Measurements from ENCODE around the gene PRPF8.

The PRPF8 gene

GRCh38 chr17:1624650-1625049 is 60.0 kb downstream of the PRPF8 start:
- no peak for DNase-seq

- DNase-seq: no peak
Observed at GRCh38 chr17:1623057-1623630, 61.5 kb downstream of the PRPF8 start.

- DNase-seq: no peak
Observed at GRCh38 chr17:1621273-1621954, 63.3 kb downstream of the PRPF8 start.

- DNase-seq: no peak
Observed at GRCh38 chr17:1620486-1620885, 64.2 kb downstream of the PRPF8 start.

- no peak for DNase-seq
Observed at GRCh38 chr17:1617620-1618174, 67.0 kb downstream of the PRPF8 start.

- DNase-seq: no peak
Observed at GRCh38 chr17:1616101-1616500, 68.6 kb downstream of the PRPF8 start.

- no peak for DNase-seq
Observed at GRCh38 chr17:1612400-1612799, 72.3 kb downstream of the PRPF8 start.

GRCh38 chr17:1611715-1612114 is 73.0 kb downstream of the PRPF8 start:
- peak; percentile 88 for DNase-seq

- no peak for DNase-seq
Observed at GRCh38 chr17:1608676-1609075, 76.0 kb downstream of the PRPF8 start.

- no peak for DNase-seq
Observed at GRCh38 chr17:1607971-1608320, 76.7 kb downstream of the PRPF8 start.

- no peak for DNase-seq
Observed at GRCh38 chr17:1606352-1606985, 78.2 kb downstream of the PRPF8 start.

GRCh38 chr17:1605681-1606351 is 78.9 kb downstream of the PRPF8 start:
- DNase-seq: no peak

- no peak for DNase-seq
Observed at GRCh38 chr17:1604831-1605528, 79.7 kb downstream of the PRPF8 start.

- no peak for DNase-seq
Observed at GRCh38 chr17:1601571-1601970, 83.1 kb downstream of the PRPF8 start.
